Measurements from ENCODE around the gene ZFP64.

The ZFP64 gene

GRCh38 chr20:52103335-52103912 lies 88.2 kb downstream of the ZFP64 start:
- no peak for DNase-seq

- DNase-seq: no peak
These were observed 89.0 kb downstream of the ZFP64 start for GRCh38 chr20:52102559-52102958.

GRCh38 chr20:52102126-52102525 lies 89.5 kb downstream of the ZFP64 start:
- no peak for DNase-seq

All from left hindlimb (tissue), 1 donor.